ENCODE measurements around the gene TTC24.

Gene TTC24

GRCh38 chr1:156592158-156592909 lies 12.8 kb downstream of the TTC24 start:
- Histone ChIP-seq H3K27me3 (ENCODE audit: control insufficient read depth, insufficient read depth, low read length) (no peaks in the 10 kb centered on the region), H3K9me3 (ENCODE audit: control insufficient read depth, low read length) (no peaks in the 10 kb centered on the region), H3K36me3 (ENCODE audit: control insufficient read depth, insufficient read depth, low read length) (peaks cover 10% of the 10 kb centered on the region), H3K4me1 (ENCODE audit: control insufficient read depth, insufficient read depth, low read length) (peaks cover 18% of the 10 kb centered on the region), H3K4me3 (ENCODE audit: low read length) (peak overlapping the region; percentile 84), H3K9ac (ENCODE audit: low read length) (peak overlapping the region; percentile 97)

GRCh38 chr1:156592910-156593660 lies 13.6 kb downstream of the TTC24 start:
- H3K4me3 ChIP-seq (ENCODE audit: low read length), result no peak overlapping the region
- H3K4me1 ChIP-seq (ENCODE audit: control insufficient read depth, insufficient read depth, low read length), result peaks cover 18% of the 10 kb centered on the region
- no peaks in the 10 kb centered on the region for H3K27me3 ChIP-seq (ENCODE audit: control insufficient read depth, insufficient read depth, low read length)
- peaks cover 10% of the 10 kb centered on the region for H3K36me3 ChIP-seq (ENCODE audit: control insufficient read depth, insufficient read depth, low read length)
- H3K9ac ChIP-seq (ENCODE audit: low read length), result peak overlapping the region; percentile 97
- H3K9me3 ChIP-seq (ENCODE audit: control insufficient read depth, low read length), result no peaks in the 10 kb centered on the region

- peaks cover 10% of the 10 kb centered on the region for H3K36me3 ChIP-seq (ENCODE audit: control insufficient read depth, insufficient read depth, low read length)
- no peak overlapping the region for H3K9ac ChIP-seq (ENCODE audit: low read length)
- H3K4me1 ChIP-seq (ENCODE audit: control insufficient read depth, insufficient read depth, low read length), result peaks cover 18% of the 10 kb centered on the region
- no peak overlapping the region for H3K4me3 ChIP-seq (ENCODE audit: low read length)
- no peaks in the 10 kb centered on the region for H3K9me3 ChIP-seq (ENCODE audit: control insufficient read depth, low read length)
- no peaks in the 10 kb centered on the region for H3K27me3 ChIP-seq (ENCODE audit: control insufficient read depth, insufficient read depth, low read length)
Observed at GRCh38 chr1:156593661-156593989, 14.1 kb downstream of the TTC24 start.

- H3K36me3 ChIP-seq (ENCODE audit: control insufficient read depth, insufficient read depth, low read length), result peaks cover 10% of the 10 kb centered on the region
- no peak overlapping the region for H3K9ac ChIP-seq (ENCODE audit: low read length)
- no peaks in the 10 kb centered on the region for H3K27me3 ChIP-seq (ENCODE audit: control insufficient read depth, insufficient read depth, low read length)
- no peak overlapping the region for H3K4me3 ChIP-seq (ENCODE audit: low read length)
- no peaks in the 10 kb centered on the region for H3K9me3 ChIP-seq (ENCODE audit: control insufficient read depth, low read length)
- H3K4me1 ChIP-seq (ENCODE audit: control insufficient read depth, insufficient read depth, low read length), result peaks cover 18% of the 10 kb centered on the region
Observed at GRCh38 chr1:156594190-156594589, 14.7 kb downstream of the TTC24 start.

- Histone ChIP-seq H3K27me3 (ENCODE audit: control insufficient read depth, insufficient read depth, low read length) (no peaks in the 10 kb centered on the region), H3K36me3 (ENCODE audit: control insufficient read depth, insufficient read depth, low read length) (peaks cover 10% of the 10 kb centered on the region)
Observed at GRCh38 chr1:156595016-156595415, 15.5 kb downstream of the TTC24 start.

GRCh38 chr1:156596426-156596825 lies 16.9 kb downstream of the TTC24 start:
- Histone ChIP-seq H3K36me3 (ENCODE audit: control insufficient read depth, insufficient read depth, low read length) (peaks cover 10% of the 10 kb centered on the region), H3K27me3 (ENCODE audit: control insufficient read depth, insufficient read depth, low read length) (no peaks in the 10 kb centered on the region), H3K9ac (ENCODE audit: low read length) (no peak overlapping the region), H3K4me1 (ENCODE audit: control insufficient read depth, insufficient read depth, low read length) (peaks cover 19% of the 10 kb centered on the region), H3K4me3 (ENCODE audit: low read length) (no peak overlapping the region), H3K9me3 (ENCODE audit: control insufficient read depth, low read length) (no peaks in the 10 kb centered on the region)

More at GRCh38 chr1:156595016-156595415, 15.5 kb downstream of the TTC24 start:
- peaks cover 18% of the 10 kb centered on the region for H3K4me1 ChIP-seq (ENCODE audit: control insufficient read depth, insufficient read depth, low read length)
- H3K9me3 ChIP-seq (ENCODE audit: control insufficient read depth, low read length), result no peaks in the 10 kb centered on the region
- no peak overlapping the region for H3K9ac ChIP-seq (ENCODE audit: low read length)
- no peak overlapping the region for H3K4me3 ChIP-seq (ENCODE audit: low read length)

DNA sequence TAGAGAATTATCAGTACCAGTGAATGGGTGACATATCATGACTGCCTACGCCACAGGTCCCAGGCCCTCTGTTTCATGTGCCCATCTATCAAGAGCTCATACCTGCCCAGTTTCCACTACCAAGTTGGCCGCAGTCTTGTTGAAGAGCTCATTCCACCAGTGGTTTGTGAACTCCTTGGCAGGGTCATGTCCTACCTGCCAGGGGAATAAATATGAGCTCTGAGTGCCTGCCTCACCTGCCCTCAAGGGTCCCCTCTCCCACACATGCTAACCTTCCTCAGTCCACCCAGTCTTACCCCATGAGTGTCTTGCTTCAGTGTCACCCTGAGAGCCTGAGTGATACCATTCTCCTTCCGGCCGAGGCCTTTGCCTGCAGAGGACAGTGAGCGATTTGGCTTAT lies 18.6 kb downstream of the TTC24 start:
- Histone ChIP-seq H3K9me3 (ENCODE audit: control insufficient read depth, low read length) (no peaks in the 10 kb centered on the region), H3K36me3 (ENCODE audit: control insufficient read depth, insufficient read depth, low read length) (peaks cover 10% of the 10 kb centered on the region), H3K4me1 (ENCODE audit: control insufficient read depth, insufficient read depth, low read length) (peaks cover 13% of the 10 kb centered on the region), H3K4me3 (ENCODE audit: low read length) (no peak overlapping the region), H3K9ac (ENCODE audit: low read length) (no peak overlapping the region), H3K27me3 (ENCODE audit: control insufficient read depth, insufficient read depth, low read length) (no peaks in the 10 kb centered on the region)

GRCh38 chr1:156598731-156599432 lies 19.4 kb downstream of the TTC24 start:
- Histone ChIP-seq H3K27me3 (ENCODE audit: control insufficient read depth, insufficient read depth, low read length) (no peaks in the 10 kb centered on the region), H3K9me3 (ENCODE audit: control insufficient read depth, low read length) (no peaks in the 10 kb centered on the region), H3K4me1 (ENCODE audit: control insufficient read depth, insufficient read depth, low read length) (peaks cover 13% of the 10 kb centered on the region), H3K9ac (ENCODE audit: low read length) (no peak overlapping the region), H3K4me3 (ENCODE audit: low read length) (no peak overlapping the region), H3K36me3 (ENCODE audit: control insufficient read depth, insufficient read depth, low read length) (peaks cover 10% of the 10 kb centered on the region)

GRCh38 chr1:156599811-156600210 lies 20.3 kb downstream of the TTC24 start:
- H3K9me3 ChIP-seq (ENCODE audit: control insufficient read depth, low read length), result no peaks in the 10 kb centered on the region

DNA sequence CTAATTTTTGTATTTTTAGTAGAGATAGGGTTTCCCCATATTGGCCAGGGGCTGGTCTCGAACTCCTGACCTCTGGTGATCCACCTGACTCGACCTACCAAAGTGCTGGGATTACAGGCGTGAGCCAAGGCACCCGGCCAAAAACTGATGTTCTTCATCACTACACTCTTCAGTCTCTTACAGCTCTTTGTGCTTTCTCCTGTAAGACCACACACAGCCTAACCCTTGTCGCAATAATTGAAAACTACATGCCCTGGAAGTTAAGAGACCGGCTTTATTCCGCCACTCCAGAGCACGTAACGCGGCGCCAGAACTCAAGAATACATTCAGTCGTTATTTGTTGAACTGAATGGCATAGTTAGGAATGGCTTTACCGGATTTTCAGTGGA lies 21.2 kb downstream of the TTC24 start:
- Histone ChIP-seq H3K9ac (ENCODE audit: low read length) (peak overlapping the region; percentile 70), H3K4me1 (ENCODE audit: control insufficient read depth, insufficient read depth, low read length) (peaks cover 13% of the 10 kb centered on the region), H3K36me3 (ENCODE audit: control insufficient read depth, insufficient read depth, low read length) (peaks cover 5% of the 10 kb centered on the region), H3K9me3 (ENCODE audit: control insufficient read depth, low read length) (no peaks in the 10 kb centered on the region), H3K27me3 (ENCODE audit: control insufficient read depth, insufficient read depth, low read length) (no peaks in the 10 kb centered on the region), H3K4me3 (ENCODE audit: low read length) (peak overlapping the region; percentile 52)

More at GRCh38 chr1:156599811-156600210, 20.3 kb downstream of the TTC24 start:
- H3K27me3 ChIP-seq (ENCODE audit: control insufficient read depth, insufficient read depth, low read length), result no peaks in the 10 kb centered on the region
- H3K4me3 ChIP-seq (ENCODE audit: low read length), result no peak overlapping the region
- H3K9ac ChIP-seq (ENCODE audit: low read length), result no peak overlapping the region
- peaks cover 8% of the 10 kb centered on the region for H3K36me3 ChIP-seq (ENCODE audit: control insufficient read depth, insufficient read depth, low read length)
- peaks cover 13% of the 10 kb centered on the region for H3K4me1 ChIP-seq (ENCODE audit: control insufficient read depth, insufficient read depth, low read length)

GRCh38 chr1:156601122-156601830 lies 21.8 kb downstream of the TTC24 start, which contains the start of gene GPATCH4:
GPATCH4 (minus strand) TSS chr1:156601479.
- H3K4me3 ChIP-seq (ENCODE audit: low read length), result peak within 1 kb of the TSS; percentile 52
- no peaks in the 10 kb centered on the region for H3K27me3 ChIP-seq (ENCODE audit: control insufficient read depth, insufficient read depth, low read length)
- H3K9me3 ChIP-seq (ENCODE audit: control insufficient read depth, low read length), result no peaks in the 10 kb centered on the region
- H3K4me1 ChIP-seq (ENCODE audit: control insufficient read depth, insufficient read depth, low read length), result peaks cover 13% of the 10 kb centered on the region
- peak within 1 kb of the TSS; percentile 70 for H3K9ac ChIP-seq (ENCODE audit: low read length)
- H3K36me3 ChIP-seq (ENCODE audit: control insufficient read depth, insufficient read depth, low read length), result peaks cover 3% of the 10 kb centered on the region
